Daoy (cell line): ENCODE data around the gene SLC44A1. TPM values are rescaled to one million over a fixed set of nuclear protein-coding genes. Genes with fewer than 3 reads are reported as not detected.
A peak's percentile ranks its signal among the peaks of the same experiment; 100 is the strongest.

ENCODE experiments used
- DNase-seq: peaks from one replicate; pipeline ENCODE4 v3.0.0-alpha.2; 2015; ENCODE audit warnings: low read depth
- total RNA-seq: library from RNA; depleted of rRNA; stranded (reverse); fragments of >200 nt; shearing (Covaris generic); gene quantifications from 2 replicates; pipeline ENCODE4 v1.2.3, GENCODE V29; 2014

The SLC44A1 gene
- total RNA-seq, 1 experiment from 2014 or later = 33.3 TPM

GRCh38 chr9:105299190-105299854 is 54.9 kb downstream of the SLC44A1 start:
- peak; percentile 96 for DNase-seq

GRCh38 chr9:105302728-105303127 is 58.3 kb downstream of the SLC44A1 start:
- no peak for DNase-seq

DNA sequence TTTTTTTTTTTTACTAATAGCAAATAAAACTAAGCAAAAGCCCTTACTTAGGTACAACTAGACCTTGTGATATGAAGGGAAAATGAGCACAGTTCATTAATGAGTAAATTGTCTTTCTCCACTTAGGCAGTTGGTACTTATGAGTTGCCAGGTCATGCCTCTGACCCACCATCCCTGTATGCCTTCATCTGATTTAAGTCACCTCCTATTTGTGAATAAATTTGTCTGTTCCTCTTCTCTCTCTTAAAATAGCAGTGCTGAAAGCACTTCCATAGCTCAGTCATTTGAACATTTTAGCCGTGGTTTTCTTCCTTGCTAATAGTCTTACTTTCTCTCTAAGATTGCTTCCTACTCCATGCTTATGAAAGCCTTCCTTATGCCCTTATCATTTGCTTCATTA is 61.4 kb downstream of the SLC44A1 start:
- DNase-seq = no peak

GRCh38 chr9:105306351-105307140 is 62.1 kb downstream of the SLC44A1 start:
- no peak for DNase-seq

DNA sequence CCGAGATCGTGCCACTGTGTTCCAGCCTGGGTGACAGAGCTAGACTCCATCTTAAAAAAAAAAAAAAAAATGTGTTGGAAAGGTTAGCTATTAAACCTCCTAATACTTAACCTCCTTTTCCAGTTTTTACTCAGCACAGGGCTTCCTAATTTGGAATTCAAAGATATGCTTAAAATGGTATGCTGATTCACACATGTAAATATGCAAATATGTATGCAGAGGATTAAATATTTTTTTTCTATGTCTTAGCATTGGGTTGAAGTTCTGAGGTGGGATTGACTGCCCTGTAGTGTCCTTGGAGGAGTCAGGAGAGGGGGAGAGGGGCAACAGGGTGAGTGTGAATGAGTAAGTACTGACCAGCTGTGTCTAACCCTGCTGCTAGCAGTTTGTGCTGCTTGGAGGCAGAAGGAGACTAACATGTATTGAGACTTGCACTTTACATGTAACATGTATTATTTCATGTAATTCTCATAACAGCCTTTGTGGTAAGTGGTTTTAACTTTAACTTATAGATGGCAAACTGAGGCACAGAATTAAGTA is 63.2 kb downstream of the SLC44A1 start:
- DNase-seq = no peak

DNA sequence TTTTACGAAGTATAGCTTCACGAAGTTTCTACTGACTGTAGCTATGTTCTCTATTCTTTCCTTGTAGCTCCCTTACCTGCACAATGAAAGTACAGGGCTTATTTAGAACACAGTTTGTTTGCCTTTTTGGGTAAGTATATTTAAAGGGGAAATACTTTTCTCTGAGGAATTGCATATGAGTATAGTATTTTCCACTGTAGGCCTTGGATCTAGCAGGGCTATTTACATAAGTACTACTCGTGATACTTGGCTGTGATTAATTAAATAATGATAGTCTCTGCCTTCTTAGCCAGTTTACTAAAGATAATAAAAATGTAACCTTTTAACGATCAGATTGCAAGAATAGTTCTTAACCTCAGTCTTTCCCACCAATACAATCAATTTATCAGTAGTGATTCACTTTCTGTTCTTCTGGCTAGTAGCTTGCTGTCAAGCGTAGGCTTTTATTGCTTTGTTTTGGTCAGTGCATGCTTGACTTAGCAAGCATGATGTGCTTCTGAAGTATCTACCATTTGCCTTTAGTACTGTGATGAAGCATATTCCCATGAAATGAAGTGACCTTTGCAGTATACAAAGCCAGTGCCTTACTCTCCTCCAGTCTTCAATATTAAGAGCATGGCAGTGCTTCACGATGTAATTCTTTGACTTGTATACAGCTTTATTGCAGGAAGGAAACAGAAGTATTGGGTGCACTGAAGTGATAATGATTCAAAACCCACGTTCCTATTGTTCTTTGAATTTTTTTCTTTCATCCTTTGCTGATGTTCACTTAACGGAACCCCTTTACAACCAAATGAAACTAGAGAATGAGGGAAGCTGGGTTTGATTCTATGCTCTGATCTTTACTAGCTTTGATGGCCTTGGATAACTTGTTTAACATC is 64.2 kb downstream of the SLC44A1 start:
- DNase-seq = no peak

DNA sequence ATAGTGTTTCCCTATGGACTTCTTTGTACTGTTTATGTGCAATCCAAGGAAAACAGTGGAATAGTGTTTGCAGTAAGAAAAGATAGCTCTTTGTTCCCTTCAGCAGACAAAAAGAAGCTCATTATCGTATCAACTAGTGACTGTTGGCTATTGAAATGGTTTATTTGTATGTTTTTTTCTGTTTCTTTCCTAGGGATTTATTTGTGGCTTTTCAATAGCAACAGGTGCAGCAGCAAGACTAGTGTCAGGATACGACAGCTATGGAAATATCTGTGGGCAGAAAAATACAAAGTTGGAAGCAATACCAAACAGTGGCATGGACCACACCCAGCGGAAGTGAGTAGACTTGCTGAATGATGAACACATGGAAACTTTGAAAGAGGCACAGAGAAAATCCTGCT is 65.1 kb downstream of the SLC44A1 start:
- DNase-seq = no peak

DNA sequence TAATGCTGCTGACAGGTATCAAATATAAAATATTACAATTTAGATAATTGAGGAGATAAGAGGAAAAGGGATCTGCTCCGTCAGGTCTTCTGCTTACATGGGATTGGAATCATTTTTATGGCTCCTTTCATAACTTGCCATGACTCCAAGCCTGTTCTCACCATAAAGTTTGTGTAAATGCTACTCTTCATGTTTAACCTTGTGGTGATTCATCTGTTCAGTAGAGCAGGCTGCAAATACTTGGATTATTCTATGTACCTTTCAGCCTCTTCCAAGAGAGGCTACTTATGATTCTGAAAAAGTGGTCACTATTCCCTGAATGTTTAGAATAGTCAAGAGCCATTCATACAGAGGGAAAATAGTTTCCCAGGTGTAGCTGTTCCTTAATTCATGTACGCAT is 66.9 kb downstream of the SLC44A1 start:
- DNase-seq = no peak

DNA sequence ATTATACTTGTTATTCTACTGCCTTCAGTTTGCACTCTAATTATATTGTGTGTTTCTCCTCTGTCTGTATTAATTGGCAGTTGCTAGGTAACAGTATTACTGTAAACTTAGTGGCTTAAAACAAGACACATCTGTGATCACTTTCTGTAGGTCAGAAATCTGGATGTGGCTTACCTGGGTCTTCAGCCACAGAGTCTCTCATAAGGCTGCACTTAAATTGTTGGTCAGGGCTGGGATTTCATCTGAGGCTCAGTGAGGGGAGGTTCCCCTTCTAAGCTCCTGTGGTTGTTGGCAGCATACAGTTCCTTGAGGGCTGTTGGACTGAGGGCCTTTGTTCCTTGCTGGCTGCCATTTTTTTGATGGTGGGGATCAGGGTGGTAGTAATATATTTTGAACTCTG is 68.8 kb downstream of the SLC44A1 start:
- DNase-seq = no peak

DNA sequence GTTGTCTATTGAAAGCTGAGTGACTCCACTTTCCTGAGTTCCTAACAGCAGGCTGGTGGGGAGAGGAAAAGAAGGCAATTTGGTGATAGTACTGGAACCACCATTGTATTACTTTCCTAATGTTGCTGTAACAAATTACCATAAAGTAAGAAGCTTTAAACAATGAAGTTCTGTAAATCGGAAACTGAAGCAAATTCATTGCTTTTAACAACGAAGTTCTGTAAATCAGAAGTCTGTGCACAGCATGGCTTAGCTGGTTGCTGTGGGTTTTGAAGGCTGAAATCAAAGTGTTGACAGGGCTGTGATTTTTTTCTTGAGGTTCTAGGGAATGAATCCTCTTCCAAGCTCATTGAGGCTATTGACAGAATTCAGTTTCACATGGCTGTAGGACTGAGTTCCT is 72.3 kb downstream of the SLC44A1 start:
- no peak for DNase-seq

- no peak for DNase-seq
Measured at GRCh38 chr9:105318729-105319191, 74.3 kb downstream of the SLC44A1 start.

DNA sequence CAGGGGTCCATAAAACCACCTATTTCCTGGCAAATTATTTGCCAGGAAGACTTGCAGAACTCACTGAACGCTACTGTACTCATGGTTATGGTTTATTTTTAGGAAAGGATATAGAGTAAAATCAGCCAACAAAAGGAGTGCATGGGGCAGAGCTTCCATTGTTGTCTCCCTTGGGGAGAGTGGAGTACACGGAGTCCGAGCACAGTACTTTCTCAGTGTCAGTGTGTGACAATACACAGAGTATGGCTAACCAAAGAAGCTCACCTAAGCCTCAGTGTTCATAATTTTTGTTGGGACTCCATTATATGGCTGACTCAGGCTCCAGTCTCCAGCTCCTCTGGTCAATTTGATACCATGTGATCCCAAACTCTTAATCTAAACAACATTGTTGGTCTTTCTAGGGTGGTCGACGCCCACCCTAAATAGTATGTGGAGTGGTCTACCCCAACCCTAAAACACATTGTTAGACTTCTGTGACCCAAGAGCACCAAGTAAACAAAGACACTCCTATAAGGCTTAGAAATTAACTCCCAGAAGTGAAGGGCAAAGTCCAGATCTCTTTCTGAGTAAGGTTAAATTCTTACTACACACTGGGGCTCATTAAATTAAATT is 74.9 kb downstream of the SLC44A1 start:
- no peak for DNase-seq

- DNase-seq = no peak
Measured at GRCh38 chr9:105320568-105320967, 76.1 kb downstream of the SLC44A1 start.

GRCh38 chr9:105328296-105328695 is 83.8 kb downstream of the SLC44A1 start:
- no peak for DNase-seq

DNA sequence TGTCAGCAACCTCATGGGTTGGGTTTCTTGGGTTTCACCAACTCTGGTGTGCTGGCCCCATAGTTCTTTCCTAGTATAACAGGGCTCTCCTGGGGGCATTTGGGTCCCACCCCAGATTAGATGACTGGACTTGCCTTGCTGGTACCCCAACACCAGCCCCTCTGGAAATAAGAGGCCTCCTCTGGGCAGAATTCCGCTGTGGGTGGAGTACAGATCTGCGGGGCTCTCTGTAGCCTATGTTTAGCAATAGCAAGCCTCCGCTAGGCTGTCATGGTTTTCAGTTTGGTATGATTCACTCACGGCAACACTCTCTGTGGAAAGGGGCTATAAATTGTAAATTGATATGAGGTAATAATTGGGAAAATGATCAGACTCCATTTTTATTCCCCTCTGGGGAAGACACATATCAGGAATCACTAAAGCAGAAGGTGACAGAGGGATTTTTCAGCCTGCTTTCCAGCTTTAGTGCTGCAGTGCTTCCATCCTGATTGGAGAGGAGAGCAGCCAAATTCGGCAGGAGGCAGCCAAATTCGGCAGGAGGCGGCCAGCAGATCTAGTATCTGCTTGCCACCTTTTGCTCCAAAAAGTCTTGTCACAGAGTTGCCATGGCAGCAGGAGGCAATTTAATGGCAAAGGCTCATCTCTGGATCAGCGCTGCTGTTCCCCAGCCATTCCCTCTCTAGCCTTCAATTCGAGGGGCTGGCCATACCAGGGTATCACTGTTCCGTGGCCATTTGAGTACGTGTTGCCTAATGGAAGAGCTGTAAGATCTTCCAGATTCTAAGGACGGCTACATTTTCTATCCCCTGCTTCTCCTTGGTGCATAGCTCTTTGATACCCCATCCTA is 84.6 kb downstream of the SLC44A1 start:
- no peak for DNase-seq

- no peak for DNase-seq
Measured at GRCh38 chr9:105329719-105330062, 85.2 kb downstream of the SLC44A1 start.

GRCh38 chr9:105330201-105330600 is 85.8 kb downstream of the SLC44A1 start:
- no peak for DNase-seq

- no peak for DNase-seq
Measured at GRCh38 chr9:105330755-105331154, 86.3 kb downstream of the SLC44A1 start.

DNA sequence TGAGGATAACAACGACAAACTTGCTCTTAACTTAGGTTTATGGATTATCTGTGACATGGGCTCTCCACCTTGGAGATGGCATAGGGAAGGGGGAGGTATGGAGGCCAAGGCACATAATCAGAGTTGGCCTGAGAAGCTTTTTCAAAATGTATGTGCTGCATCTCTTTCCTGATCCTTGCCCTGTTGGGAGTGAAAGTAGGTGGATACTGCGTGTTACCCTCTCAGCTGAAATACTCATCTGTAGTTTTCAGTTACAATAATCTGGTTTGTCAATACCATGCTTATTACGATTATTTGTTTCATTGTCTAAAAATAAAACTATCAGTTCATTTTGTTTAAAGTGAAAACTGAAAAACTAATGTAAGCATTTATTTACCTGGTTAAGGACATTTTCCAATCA is 86.7 kb downstream of the SLC44A1 start:
- DNase-seq = no peak

- no peak for DNase-seq
Measured at GRCh38 chr9:105331755-105332154, 87.3 kb downstream of the SLC44A1 start.

GRCh38 chr9:105332471-105332870 is 88.0 kb downstream of the SLC44A1 start:
- peak; percentile 27 for DNase-seq
